Hematopoietic multipotent progenitor cell (in vitro differentiated cells): ENCODE data around the gene FGFBP3. TPM values are rescaled to one million over a fixed set of nuclear protein-coding genes. Genes with fewer than 3 reads are reported as not detected.
A peak's percentile ranks its signal among the peaks of the same experiment; 100 is the strongest.
"Not testable (repeated sequence)": the region's sequence is repeated elsewhere in the genome, so short reads cannot be mapped to it uniquely, and the experiment has no call there.

ENCODE experiments used
- DNase-seq, 3 donors: peaks; one replicate each; pipeline ENCODE4 v3.0.0-alpha.2; 2011 to 2015; ENCODE audit warnings: low read depth in 2 of 3, low spot score in 2 of 3
- total RNA-seq: library from RNA; depleted of rRNA; stranded (reverse); fragments of >200 nt; gene quantifications from one replicate; pipeline ENCODE4 v1.2.3, GENCODE V29; 2012

Gene FGFBP3
- total RNA-seq, 1 donor: 1.3 TPM

DNA sequence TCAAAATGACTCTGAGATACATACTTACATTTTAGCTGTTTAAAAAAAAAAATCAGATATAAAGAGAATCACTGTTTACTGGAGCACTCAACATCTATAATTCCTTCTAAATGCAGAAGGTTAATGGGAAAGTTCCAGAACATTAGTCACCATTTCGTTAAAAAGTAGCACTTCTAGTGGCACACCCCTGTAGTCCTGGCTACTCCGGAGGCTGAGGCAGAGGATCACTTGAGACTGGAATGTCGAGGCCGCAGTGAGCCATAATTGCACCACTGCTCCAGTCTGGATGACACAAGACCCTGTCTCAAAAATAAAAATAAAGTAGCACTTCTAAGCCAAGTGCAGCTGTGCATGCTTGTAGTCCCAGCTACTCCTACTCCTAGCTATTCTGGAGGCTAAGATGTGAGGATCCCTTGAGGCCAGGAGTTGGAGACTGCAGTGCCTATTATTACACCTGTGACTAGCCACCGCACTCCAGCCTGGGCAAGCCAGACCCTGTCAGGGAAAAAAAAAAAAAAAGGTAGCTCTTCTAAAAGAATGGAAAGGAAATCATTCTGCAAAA is 2.2 kb downstream of the FGFBP3 start:
- no peak for DNase-seq

- peak in 2 of 3 donors; percentile 85 to 86 for DNase-seq
These were observed 7.3 kb downstream of the FGFBP3 start for GRCh38 chr10:91901784-91902677.

GRCh38 chr10:91897421-91897820 is 11.9 kb downstream of the FGFBP3 start:
- no peak for DNase-seq

DNA sequence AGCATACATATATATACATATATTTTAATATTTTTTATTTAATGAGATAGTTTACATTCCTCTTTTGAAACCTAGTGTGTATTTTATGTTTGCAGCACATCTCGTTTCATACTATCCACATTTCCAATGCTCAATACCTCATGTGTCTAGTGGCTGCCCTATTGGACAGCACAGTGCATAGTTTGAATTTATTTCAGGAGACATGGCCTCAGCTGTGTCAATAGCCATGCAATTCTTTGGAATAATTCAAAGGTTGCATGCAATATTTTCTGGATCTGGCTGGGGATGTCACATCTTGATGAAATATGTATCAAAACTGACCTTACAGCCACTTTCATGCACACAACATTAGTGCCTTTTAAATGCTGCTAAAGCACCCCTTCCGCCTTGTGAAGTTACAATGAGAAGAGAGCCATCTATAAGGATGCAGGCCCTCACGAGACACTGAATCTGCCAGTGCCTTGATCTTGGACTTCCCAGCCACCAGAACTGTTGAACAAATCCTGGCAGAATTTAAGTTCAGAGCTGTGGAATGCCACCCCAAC is 13.0 kb downstream of the FGFBP3 start:
- DNase-seq: no peak

DNA sequence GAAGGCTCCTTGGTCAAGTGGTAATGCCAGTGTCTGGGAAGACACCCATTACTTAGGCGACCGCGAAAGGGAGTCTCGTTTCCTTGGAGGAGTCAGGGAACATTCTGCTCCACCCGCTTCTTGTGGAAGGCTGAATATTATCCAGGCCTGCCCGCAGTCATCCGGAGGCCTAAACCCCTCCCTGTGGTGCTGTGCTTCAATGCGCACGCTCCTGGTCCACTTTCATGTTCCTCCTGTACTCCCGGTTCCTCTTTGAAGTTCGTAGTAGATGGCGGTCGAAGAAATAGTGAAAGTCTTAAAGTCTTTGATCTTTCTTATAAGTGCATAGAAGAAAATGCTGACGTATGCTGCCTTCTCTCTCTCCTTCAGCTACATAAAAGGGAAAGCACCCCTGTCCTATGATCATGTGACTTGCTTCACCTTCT is 15.0 kb downstream of the FGFBP3 start:
- not testable (repeated sequence) for DNase-seq

DNA sequence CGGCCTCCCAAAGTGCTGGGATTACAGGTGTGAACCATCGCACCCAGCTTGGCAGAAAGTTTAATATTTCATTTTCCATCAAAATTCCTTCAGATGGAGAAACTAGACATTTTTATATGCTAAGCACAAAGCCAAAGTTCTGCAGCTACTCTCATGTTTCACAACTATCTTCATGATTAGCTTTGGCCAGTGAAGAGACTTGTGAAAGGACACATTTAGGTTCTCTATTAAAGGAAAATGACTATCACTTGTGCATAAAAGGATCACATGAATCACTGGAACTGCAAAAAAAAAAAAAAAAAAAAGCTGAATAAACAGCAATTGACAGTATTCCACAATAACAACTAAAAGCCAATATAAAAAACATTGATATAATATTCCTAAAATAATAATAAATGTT is 16.2 kb downstream of the FGFBP3 start:
- no peak for DNase-seq

GRCh38 chr10:91891125-91892001 is 17.9 kb downstream of the FGFBP3 start:
- DNase-seq: no peak

GRCh38 chr10:91887272-91888076 is 21.8 kb downstream of the FGFBP3 start:
- peak in 2 of 3 donors; percentile 10 to 17 for DNase-seq

- no peak for DNase-seq
These were observed 22.4 kb downstream of the FGFBP3 start for GRCh38 chr10:91886954-91887271.

GRCh38 chr10:91885362-91886079 is 23.8 kb downstream of the FGFBP3 start:
- DNase-seq: no peak

DNA sequence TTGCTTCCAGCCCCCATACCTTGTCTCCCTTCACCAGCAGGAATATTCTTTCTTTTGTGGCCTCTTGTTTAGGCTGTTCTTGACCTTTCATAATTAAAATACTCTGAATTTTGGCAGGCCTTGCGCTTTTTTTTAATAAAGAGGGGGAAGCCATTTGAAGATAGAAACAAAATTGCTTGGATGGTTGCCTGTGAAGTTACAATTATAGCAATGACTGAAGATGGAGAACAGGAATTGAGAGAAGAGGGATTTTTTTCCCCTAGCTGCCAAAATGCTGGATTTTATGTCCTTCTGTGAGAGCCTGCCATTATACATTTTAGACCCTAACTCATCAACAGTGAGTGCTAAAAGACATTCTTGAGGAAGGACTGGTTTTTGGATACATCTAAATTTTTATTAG is 24.8 kb downstream of the FGFBP3 start:
- no peak for DNase-seq

GRCh38 chr10:91883549-91884444 is 25.5 kb downstream of the FGFBP3 start:
- no peak for DNase-seq

DNA sequence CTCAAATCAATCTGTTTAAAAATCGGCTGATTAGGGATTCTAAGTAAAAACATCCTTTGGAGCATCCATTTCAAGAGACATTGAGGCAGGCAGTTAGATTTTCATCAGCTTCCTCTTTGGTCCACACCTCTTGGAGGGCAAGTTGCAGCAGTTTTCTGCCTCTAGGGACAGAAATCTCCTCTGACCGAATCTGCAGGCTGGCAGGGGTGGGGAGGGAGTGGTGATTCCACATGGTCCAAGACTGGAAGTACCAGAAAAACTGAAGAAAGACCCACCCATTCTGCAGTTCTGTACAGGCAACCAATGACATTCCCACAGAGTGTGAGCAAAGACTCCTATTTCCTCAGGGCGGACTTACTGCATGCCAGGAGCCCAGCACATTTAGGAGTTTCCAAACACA is 29.0 kb downstream of the FGFBP3 start:
- DNase-seq: no peak

GRCh38 chr10:91879515-91880170 is 29.6 kb downstream of the FGFBP3 start:
- DNase-seq: no peak

DNA sequence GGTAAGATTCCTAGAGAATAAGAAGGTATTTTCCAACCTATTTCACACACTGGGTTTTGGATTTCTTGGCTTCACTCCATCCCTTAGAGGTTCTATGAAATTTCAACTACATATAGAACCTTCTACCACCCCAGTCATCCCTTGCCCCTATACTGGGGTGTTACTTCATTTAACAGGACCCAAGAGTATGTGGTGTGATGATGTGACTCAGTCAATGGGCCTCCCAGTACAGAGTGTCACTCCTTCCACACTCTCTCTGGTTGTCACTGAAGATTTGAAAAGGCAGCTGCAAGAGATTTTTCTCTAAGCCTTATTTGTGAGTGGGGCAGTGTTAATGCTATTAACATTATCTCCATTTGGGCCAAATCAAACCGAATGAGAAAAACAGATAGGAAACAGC is 33.5 kb downstream of the FGFBP3 start:
- DNase-seq: no peak

DNA sequence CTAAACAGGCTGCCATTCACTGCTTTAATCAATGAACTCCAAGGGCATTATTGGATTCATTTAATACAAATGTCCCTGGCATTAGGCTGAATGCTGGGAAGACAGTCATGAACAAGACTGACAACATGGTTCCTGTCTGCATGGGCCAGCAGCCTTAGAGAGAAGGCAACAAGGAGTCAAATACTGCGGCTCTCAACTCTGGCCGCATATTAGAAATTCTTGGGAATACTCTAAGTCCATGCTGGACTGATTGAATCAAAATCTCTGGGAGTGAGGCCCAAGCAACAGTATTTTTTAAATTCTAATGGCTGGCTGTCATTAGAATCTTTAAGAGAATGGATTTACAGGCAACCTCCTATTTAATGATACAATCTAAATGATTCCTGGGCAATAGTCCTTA is 34.1 kb downstream of the FGFBP3 start:
- DNase-seq: no peak

- DNase-seq: no peak
These were observed 43.7 kb downstream of the FGFBP3 start for GRCh38 chr10:91865562-91866081.

GRCh38 chr10:91864744-91865143 is 44.5 kb downstream of the FGFBP3 start:
- no peak for DNase-seq
